ENCODE measurements around the gene PCDHGB4.

The PCDHGB4 gene

DNA sequence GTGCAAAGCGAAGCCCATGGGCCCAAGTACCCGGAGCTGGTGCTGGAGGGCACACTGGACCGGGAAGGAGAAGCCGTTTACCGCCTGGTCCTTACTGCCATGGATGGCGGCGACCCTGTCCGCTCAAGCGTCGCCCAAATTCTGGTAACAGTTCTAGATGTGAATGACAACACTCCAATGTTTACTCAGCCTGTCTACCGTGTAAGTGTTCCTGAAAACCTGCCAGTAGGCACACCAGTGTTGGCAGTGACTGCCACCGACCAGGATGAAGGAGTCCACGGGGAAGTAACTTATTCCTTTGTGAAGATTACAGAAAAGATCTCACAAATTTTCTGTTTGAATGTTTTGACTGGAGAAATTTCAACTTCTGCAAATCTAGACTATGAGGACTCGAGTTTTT is 12.9 kb upstream of the PCDHGB4 start:
- TF ChIP-seq EGR1 (IDR thresholded peaks at IDR 0.05): no peak
- TF ChIP-seq TEAD4 (IDR thresholded peaks at IDR 0.05): no peak
- no peak for TF ChIP-seq TAF1 (IDR thresholded peaks at IDR 0.05; ENCODE audit: low read depth)
- no peak for TF ChIP-seq ZBTB7A (IDR thresholded peaks at IDR 0.05; ENCODE audit: low read depth)
- TF ChIP-seq FOXM1 (IDR thresholded peaks at IDR 0.05; ENCODE audit: borderline replicate concordance, low read depth): no peak
- no peak for TF ChIP-seq NFIC (IDR thresholded peaks at IDR 0.05)
- no peak for TF ChIP-seq TCF12 (IDR thresholded peaks at IDR 0.05; ENCODE audit: low read depth)
- TF ChIP-seq CREB1 (IDR thresholded peaks at IDR 0.05; ENCODE audit: low read depth): no peak
- TF ChIP-seq, protein P1, sequence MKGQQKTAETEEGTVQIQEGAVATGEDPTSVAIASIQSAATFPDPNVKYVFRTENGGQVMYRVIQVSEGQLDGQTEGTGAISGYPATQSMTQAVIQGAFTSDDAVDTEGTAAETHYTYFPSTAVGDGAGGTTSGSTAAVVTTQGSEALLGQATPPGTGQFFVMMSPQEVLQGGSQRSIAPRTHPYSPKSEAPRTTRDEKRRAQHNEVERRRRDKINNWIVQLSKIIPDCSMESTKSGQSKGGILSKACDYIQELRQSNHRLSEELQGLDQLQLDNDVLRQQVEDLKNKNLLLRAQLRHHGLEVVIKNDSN (IDR thresholded peaks at IDR 0.05): no peak
- no peak for TF ChIP-seq RAD21 (IDR thresholded peaks at IDR 0.05; ENCODE audit: low read depth)
- no peak for TF ChIP-seq EP300 (IDR thresholded peaks at IDR 0.05; ENCODE audit: borderline replicate concordance)
- TF ChIP-seq YY1 (IDR thresholded peaks at IDR 0.05; ENCODE audit: low read depth): no peak
- TF ChIP-seq CEBPB (IDR thresholded peaks at IDR 0.05): no peak
- TF ChIP-seq, protein P2, sequence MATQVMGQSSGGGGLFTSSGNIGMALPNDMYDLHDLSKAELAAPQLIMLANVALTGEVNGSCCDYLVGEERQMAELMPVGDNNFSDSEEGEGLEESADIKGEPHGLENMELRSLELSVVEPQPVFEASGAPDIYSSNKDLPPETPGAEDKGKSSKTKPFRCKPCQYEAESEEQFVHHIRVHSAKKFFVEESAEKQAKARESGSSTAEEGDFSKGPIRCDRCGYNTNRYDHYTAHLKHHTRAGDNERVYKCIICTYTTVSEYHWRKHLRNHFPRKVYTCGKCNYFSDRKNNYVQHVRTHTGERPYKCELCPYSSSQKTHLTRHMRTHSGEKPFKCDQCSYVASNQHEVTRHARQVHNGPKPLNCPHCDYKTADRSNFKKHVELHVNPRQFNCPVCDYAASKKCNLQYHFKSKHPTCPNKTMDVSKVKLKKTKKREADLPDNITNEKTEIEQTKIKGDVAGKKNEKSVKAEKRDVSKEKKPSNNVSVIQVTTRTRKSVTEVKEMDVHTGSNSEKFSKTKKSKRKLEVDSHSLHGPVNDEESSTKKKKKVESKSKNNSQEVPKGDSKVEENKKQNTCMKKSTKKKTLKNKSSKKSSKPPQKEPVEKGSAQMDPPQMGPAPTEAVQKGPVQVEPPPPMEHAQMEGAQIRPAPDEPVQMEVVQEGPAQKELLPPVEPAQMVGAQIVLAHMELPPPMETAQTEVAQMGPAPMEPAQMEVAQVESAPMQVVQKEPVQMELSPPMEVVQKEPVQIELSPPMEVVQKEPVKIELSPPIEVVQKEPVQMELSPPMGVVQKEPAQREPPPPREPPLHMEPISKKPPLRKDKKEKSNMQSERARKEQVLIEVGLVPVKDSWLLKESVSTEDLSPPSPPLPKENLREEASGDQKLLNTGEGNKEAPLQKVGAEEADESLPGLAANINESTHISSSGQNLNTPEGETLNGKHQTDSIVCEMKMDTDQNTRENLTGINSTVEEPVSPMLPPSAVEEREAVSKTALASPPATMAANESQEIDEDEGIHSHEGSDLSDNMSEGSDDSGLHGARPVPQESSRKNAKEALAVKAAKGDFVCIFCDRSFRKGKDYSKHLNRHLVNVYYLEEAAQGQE (IDR thresholded peaks at IDR 0.05; ENCODE audit: low read depth): no peak
- TF ChIP-seq, protein P3, sequence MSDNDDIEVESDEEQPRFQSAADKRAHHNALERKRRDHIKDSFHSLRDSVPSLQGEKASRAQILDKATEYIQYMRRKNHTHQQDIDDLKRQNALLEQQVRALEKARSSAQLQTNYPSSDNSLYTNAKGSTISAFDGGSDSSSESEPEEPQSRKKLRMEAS (IDR thresholded peaks at IDR 0.05): no peak

DNA sequence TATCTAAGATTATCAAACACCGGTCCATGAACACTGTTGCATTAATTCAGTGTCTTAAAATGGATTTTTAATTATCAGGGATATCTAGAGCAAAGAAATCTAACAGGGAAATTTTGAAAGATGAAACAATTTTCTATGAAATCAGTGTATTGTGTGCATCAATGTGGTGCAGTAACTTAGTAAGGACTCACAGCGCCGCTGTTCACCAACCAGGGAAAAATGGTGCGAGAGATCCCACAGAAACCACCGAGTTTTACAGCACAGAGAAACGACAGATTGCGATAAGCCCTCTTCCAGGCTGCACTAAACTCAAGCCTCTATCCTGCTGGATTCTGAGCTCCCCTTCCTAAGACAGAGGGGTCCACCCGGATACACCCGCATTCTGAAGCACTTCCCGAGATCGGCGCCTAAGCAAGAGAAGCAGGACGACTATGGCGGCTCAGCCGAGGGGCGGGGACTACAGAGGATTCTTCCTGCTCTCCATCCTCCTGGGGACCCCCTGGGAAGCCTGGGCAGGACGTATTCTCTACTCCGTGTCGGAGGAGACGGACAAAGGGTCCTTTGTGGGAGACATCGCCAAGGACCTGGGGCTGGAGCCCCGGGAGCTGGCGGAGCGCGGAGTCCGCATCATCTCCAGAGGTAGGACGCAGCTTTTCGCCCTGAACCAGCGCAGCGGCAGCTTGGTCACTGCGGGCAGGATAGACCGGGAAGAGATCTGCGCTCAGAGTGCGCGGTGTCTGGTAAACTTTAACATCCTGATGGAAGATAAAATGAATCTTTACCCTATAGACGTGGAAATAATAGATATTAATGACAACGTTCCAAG is 4.8 kb upstream of the PCDHGB4 start, which contains the start of gene PCDHGA7:
Gene PCDHGA7, plus strand, starts transcription at position 274 of the 826 bp plus-strand sequence. Its CDS starts 158 bp downstream, at position 432.
- no peak for TF ChIP-seq TEAD4 (IDR thresholded peaks at IDR 0.05)
- TF ChIP-seq CREB1 (IDR thresholded peaks at IDR 0.05; ENCODE audit: low read depth): no peak
- TF ChIP-seq, protein P2 (IDR thresholded peaks at IDR 0.05; ENCODE audit: low read depth): no peak
- TF ChIP-seq RAD21 (IDR thresholded peaks at IDR 0.05; ENCODE audit: low read depth): no peak
- TF ChIP-seq CEBPB (IDR thresholded peaks at IDR 0.05): no peak
- no peak for TF ChIP-seq YY1 (IDR thresholded peaks at IDR 0.05; ENCODE audit: low read depth)

DNA sequence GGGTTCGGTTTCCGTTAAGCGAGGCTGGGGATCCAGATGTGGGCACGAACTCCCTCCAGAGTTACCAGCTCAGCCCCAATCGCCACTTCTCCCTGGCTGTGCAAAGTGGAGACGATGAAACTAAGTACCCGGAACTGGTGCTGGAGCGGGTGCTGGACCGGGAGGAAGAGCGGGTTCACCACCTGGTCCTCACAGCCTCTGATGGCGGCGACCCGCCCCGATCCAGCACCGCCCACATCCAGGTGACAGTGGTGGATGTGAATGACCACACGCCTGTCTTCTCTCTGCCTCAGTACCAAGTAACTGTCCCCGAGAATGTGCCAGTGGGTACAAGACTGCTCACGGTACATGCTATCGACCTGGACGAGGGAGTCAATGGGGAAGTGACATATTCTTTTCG is 4.2 kb upstream of the PCDHGB4 start:
- TF ChIP-seq TEAD4 (IDR thresholded peaks at IDR 0.05): no peak
- TF ChIP-seq TCF12 (IDR thresholded peaks at IDR 0.05; ENCODE audit: low read depth): no peak
- no peak for TF ChIP-seq RAD21 (IDR thresholded peaks at IDR 0.05; ENCODE audit: low read depth)
- TF ChIP-seq, protein P2 (IDR thresholded peaks at IDR 0.05; ENCODE audit: low read depth): no peak
- TF ChIP-seq EGR1 (IDR thresholded peaks at IDR 0.05): no peak
- TF ChIP-seq, protein P1 (IDR thresholded peaks at IDR 0.05): no peak
- TF ChIP-seq YY1 (IDR thresholded peaks at IDR 0.05; ENCODE audit: low read depth): no peak
- TF ChIP-seq ZBTB7A (IDR thresholded peaks at IDR 0.05; ENCODE audit: low read depth): no peak
- TF ChIP-seq, protein P3 (IDR thresholded peaks at IDR 0.05): no peak
- TF ChIP-seq NFIC (IDR thresholded peaks at IDR 0.05): no peak
- no peak for TF ChIP-seq CREB1 (IDR thresholded peaks at IDR 0.05; ENCODE audit: low read depth)

DNA sequence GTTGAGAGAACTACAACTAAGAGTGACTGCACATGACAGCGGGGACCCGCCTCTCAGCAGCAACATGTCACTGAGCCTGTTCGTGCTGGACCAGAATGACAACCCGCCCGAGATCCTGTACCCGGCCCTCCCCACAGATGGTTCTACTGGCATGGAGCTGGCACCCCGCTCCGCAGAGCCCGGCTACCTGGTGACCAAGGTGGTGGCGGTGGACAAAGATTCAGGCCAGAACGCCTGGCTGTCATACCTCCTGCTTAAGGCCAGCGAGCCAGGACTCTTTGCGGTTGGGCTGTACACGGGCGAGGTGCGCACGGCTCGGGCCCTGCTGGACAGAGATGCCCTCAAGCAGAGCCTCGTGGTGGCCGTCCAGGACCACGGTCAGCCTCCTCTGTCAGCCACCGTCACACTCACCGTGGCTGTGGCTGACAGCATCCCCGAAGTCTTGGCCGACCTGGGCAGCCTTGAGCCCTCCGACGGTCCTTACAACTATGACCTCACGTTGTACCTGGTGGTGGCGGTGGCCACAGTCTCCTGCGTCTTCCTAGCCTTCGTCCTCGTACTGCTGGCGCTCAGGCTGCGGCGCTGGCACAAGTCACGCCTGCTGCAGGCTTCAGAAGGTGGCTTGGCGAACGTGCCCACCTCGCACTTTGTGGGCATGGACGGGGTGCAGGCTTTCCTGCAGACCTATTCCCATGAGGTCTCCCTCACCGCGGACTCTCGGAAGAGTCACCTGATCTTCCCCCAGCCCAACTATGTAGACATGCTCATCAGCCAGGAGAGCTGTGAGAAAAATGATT is 2.8 kb upstream of the PCDHGB4 start:
- no peak for TF ChIP-seq CEBPB (IDR thresholded peaks at IDR 0.05)
- TF ChIP-seq TEAD4 (IDR thresholded peaks at IDR 0.05): no peak
- TF ChIP-seq, protein P3 (IDR thresholded peaks at IDR 0.05): no peak
- TF ChIP-seq ZBTB7A (IDR thresholded peaks at IDR 0.05; ENCODE audit: low read depth): no peak
- TF ChIP-seq FOXM1 (IDR thresholded peaks at IDR 0.05; ENCODE audit: borderline replicate concordance, low read depth): no peak
- TF ChIP-seq YY1 (IDR thresholded peaks at IDR 0.05; ENCODE audit: low read depth): no peak

All from Ishikawa (cell line).